Bronchial epithelial cell (primary cell): ENCODE measurements around the gene ST3GAL4. TPM values are rescaled to one million over a fixed set of nuclear protein-coding genes. Genes with fewer than 3 reads are reported as not detected.

Experiments used
- DNase-seq: peaks from one replicate; pipeline ENCODE4 v3.0.0-alpha.2; 2010; ENCODE audit warnings: low read depth
- FAIRE-seq: peaks from 2 replicates; lab custom pipeline; 2011; peaks lifted over from hg19 to GRCh38; lab: Jason Lieb, UNC
- H3K27me3 ChIP-seq: 2 replicates; pipeline ENCODE4 v1.5.1; 2011; ENCODE audit warnings: low read length; ENCODE audit not compliant: control insufficient read depth, insufficient read depth
- H3K36me3 ChIP-seq: 2 replicates; pipeline ENCODE4 v1.5.1; 2011; ENCODE audit warnings: low read length; ENCODE audit not compliant: control insufficient read depth, insufficient read depth
- H3K4me3 ChIP-seq: 2 replicates; pipeline ENCODE4 v1.5.1; 2011; ENCODE audit warnings: mild to moderate bottlenecking, low read depth, low read length, control low read depth
- CTCF ChIP-seq: IDR thresholded peaks from 2 replicates; pipeline ENCODE4 v1.5.1; 2011; ENCODE audit warnings: mild to moderate bottlenecking, moderate library complexity, low read length, control low read depth, inconsistent platforms; ENCODE audit not compliant: insufficient read depth, severe bottlenecking
- total RNA-seq: library from RNA; depleted of rRNA; stranded (reverse); fragments of >200 nt; gene quantifications from 2 replicates; pipeline ENCODE4 v1.2.1, GENCODE V29; 2014

Gene ST3GAL4
- total RNA-seq, 1 donor from 2014 or later = 12.4 TPM

GRCh38 chr11:126460417-126461095 lies 105.1 kb downstream of the ST3GAL4 start:
- no peak for TF ChIP-seq CTCF
- FAIRE-seq (no peak), DNase-seq (no peak)
- H3K27me3 ChIP-seq = peaks cover 3% of the 10 kb centered on the region
- no peak overlapping the region for H3K4me3 ChIP-seq
- H3K36me3 ChIP-seq = no peaks in the 10 kb centered on the region

DNA sequence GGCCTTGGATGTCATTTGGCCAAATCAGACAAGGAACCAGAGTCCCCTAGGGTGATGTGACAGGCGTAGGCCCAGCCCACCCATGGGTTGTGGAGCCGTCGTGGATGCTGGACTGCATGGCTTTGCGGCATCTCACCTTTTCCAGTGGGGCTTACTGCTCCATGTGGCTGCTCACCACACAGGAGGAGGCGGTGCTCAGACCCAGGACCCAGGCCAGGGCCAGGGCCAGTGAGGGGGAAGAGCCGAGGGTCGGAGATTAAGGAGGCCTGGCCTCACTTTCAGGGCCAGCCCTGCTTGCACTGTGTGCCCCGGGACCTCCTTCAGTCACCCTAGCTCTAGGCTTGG lies 105.6 kb downstream of the ST3GAL4 start:
- FAIRE-seq = no peak
- DNase-seq = no peak
- Histone ChIP-seq H3K27me3 (peaks cover 3% of the 10 kb centered on the region), H3K36me3 (no peaks in the 10 kb centered on the region), H3K4me3 (no peak overlapping the region)
- TF ChIP-seq CTCF = no peak

GRCh38 chr11:126461996-126462395 lies 106.5 kb downstream of the ST3GAL4 start:
- DNase-seq (no peak), FAIRE-seq (peak; percentile 94)
- no peaks in the 10 kb centered on the region for H3K36me3 ChIP-seq
- no peak for TF ChIP-seq CTCF
- no peak overlapping the region for H3K4me3 ChIP-seq
- peaks cover 3% of the 10 kb centered on the region for H3K27me3 ChIP-seq

- H3K27me3 ChIP-seq = peaks cover 3% of the 10 kb centered on the region
- TF ChIP-seq CTCF = no peak
- no peak for FAIRE-seq
- no peak for DNase-seq
- H3K36me3 ChIP-seq = no peaks in the 10 kb centered on the region
- H3K4me3 ChIP-seq = no peak overlapping the region
These were observed 106.9 kb downstream of the ST3GAL4 start for GRCh38 chr11:126462422-126462821.

Other genes starting within 250 kb of the ST3GAL4 start
- 23.6 and 47.9 TPM in 2 replicates for gene RPUSD4, start 144.0 kb upstream of the ST3GAL4 start, total RNA-seq
- 15.5 and 15.8 TPM in 2 replicates for gene FAM118B, start 143.9 kb upstream of the ST3GAL4 start, total RNA-seq
- 61.3 and 71.3 TPM in 2 replicates for gene SRPRA, start 86.8 kb upstream of the ST3GAL4 start, total RNA-seq
- gene FOXRED1, start 86.5 kb upstream of the ST3GAL4 start, total RNA-seq = 16.0 and 16.8 TPM in 2 replicates
- 2.1 and 3.3 TPM in 2 replicates for gene TIRAP, start 72.6 kb upstream of the ST3GAL4 start, total RNA-seq
- 9.5 and 11.6 TPM in 2 replicates for gene DCPS, start 51.6 kb upstream of the ST3GAL4 start, total RNA-seq